HG03139 (cell line): Measurements from ENCODE around the gene PXMP4.

Experiments
- ATAC-seq: cut with Tn5 transposase; IDR thresholded peaks from one replicate; pipeline ENCODE4 v1.9.1; 2021; ENCODE audit not compliant: unreplicated experiment

The PXMP4 gene

GRCh38 chr20:33670715-33671499 lies 49.2 kb downstream of the PXMP4 start:
- no peak for ATAC-seq

- no peak for ATAC-seq
Observed at GRCh38 chr20:33669873-33670640, 50.1 kb downstream of the PXMP4 start.

GRCh38 chr20:33669224-33669623 lies 50.9 kb downstream of the PXMP4 start:
- no peak for ATAC-seq

- ATAC-seq: no peak
Observed at GRCh38 chr20:33668466-33669155, 51.5 kb downstream of the PXMP4 start.

- ATAC-seq: peak; percentile 35
Observed at GRCh38 chr20:33667676-33668465, 52.2 kb downstream of the PXMP4 start.

- peak; percentile 2 for ATAC-seq
Observed at GRCh38 chr20:33667245-33667675, 52.9 kb downstream of the PXMP4 start.

GRCh38 chr20:33666293-33667244 lies 53.5 kb downstream of the PXMP4 start, which contains the start of gene ACTL10:
ACTL10 (plus strand) TSS chr20:33666943; CDS start chr20:33667498, 555 bp downstream.
- peak; percentile 50 for ATAC-seq

GRCh38 chr20:33664762-33665144 lies 55.4 kb downstream of the PXMP4 start:
- ATAC-seq: no peak

- ATAC-seq: no peak
Observed at GRCh38 chr20:33664085-33664761, 55.9 kb downstream of the PXMP4 start.

- peak; percentile 43 for ATAC-seq
Observed at GRCh38 chr20:33663161-33664084, 56.7 kb downstream of the PXMP4 start.

GRCh38 chr20:33662172-33662571 lies 57.9 kb downstream of the PXMP4 start, which contains the start of gene C20orf144:
C20orf144 (plus strand) TSS chr20:33662327; CDS start chr20:33662346, 19 bp downstream.
- no peak for ATAC-seq

GRCh38 chr20:33660685-33661058 lies 59.4 kb downstream of the PXMP4 start:
- ATAC-seq: no peak

- ATAC-seq: no peak
Observed at GRCh38 chr20:33660035-33660684, 60.0 kb downstream of the PXMP4 start.

GRCh38 chr20:33659341-33660034 lies 60.6 kb downstream of the PXMP4 start:
- ATAC-seq: no peak

GRCh38 chr20:33658929-33659328 lies 61.2 kb downstream of the PXMP4 start:
- ATAC-seq: no peak

GRCh38 chr20:33658510-33658909 lies 61.6 kb downstream of the PXMP4 start:
- no peak for ATAC-seq

GRCh38 chr20:33657704-33658095 lies 62.4 kb downstream of the PXMP4 start:
- no peak for ATAC-seq
